Femur (tissue), 1 donor: ENCODE results near the gene UPK3BL2.
"Not testable (repeated sequence)": the region's sequence is repeated elsewhere in the genome, so short reads cannot be mapped to it uniquely, and the experiment has no call there.

Experiments
- DNase-seq: peaks from one replicate; pipeline ENCODE4 v3.0.0-alpha.2; 2017

The UPK3BL2 gene

DNA sequence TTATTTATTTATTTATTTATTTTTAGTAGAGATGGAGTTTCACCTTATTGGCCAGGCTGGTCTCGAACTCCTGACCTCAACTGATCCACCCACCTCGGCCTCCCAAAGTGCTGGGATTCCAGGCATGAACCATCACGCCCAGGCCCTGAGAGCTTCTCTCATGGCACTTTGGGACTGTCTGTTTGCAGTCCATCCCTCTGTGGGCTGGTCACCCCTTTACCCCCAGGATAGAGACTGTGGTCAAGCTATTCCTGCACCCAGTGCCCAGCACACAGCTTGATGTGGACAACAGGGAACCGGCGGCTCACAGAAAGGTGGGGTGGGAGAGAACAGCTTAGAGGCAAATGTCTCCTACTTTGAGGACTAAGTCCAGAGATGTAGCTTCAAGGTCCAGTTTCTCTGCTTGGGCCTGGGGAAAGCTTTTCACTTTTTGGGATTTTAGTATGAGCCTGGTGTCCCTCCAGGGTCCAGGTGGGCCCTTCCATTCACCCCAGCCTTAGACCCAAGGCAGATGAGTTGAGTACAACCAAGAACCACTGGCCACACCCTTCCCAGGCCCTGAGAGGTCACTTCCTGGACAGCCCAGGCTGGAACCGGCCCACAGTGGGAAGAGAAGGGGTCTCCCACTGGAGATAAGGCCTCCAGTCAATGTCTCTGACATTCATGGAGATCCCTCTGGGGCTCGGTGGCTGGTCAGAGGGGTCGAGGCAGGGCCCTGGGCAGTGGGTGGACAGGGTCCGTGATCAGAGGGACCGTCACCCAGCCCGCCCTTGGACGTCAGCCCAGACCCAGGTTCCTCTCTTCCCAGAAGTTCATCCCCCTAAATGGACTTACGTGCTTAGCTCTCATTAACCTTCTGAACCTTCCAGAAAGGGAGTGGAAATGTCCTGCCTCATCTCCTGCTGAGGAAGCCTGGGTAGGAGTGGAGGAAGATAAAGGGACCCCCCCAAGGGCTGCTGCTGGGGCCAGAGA lies 15.4 kb downstream of the UPK3BL2 start:
- DNase-seq, result not testable (repeated sequence)

DNA sequence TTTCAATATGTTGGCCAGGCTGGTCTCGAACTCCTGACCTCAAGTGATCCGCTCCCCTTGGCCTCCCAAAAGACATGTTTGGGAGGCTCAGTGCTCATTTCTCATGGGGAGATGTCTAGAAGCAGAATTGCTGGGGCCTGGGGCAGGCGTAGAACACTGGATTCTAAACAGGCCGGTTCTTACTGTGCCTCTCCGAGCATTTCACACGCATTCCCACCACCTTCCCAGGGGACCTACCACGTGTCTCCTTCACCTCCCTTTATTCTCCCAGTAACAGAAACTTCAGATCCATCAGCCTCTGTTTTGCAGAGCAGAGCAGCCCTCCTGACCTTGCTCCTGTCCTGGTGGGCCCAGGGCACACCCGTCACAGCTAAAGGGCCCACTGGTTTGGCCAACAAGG lies 16.3 kb downstream of the UPK3BL2 start:
- not testable (repeated sequence) for DNase-seq

DNA sequence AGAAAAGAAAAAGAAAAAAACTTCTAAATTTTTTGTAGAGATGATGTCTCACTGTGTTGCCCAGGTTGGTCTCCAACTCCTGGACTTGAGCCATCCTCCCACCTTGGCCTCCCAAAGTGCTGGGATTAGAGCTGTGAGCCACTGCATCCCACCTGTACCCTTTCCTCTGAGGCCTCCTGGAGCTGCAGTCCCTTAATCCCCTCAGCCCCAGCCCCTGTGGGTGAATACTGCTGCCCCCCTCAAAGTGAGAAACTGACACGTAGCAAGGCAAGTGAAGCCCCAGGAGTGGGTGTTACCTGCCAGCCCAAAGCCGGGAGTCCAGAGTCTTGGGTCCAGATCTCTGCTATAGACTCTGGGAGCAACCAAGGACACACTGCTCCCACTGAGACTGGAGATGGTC lies 18.7 kb downstream of the UPK3BL2 start:
- DNase-seq, result not testable (repeated sequence)

DNA sequence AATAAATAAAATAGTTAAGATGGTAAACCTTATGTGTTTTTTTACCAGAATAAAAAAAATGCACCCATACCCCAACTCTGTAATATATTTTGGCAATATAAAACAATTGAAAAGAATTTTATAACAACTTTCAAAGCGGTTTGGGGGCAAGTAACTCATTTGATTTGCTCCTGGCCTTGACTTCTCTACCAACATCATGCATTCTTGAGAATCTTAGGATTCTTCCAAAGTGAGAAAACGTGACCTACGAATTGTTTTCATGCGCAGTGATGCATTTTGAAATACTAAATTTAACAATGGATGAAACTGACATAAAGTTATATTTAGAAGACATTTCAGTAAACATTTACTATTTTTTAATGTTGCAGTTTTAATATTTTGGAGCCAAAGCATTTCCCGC lies 22.7 kb downstream of the UPK3BL2 start:
- DNase-seq, result not testable (repeated sequence)

DNA sequence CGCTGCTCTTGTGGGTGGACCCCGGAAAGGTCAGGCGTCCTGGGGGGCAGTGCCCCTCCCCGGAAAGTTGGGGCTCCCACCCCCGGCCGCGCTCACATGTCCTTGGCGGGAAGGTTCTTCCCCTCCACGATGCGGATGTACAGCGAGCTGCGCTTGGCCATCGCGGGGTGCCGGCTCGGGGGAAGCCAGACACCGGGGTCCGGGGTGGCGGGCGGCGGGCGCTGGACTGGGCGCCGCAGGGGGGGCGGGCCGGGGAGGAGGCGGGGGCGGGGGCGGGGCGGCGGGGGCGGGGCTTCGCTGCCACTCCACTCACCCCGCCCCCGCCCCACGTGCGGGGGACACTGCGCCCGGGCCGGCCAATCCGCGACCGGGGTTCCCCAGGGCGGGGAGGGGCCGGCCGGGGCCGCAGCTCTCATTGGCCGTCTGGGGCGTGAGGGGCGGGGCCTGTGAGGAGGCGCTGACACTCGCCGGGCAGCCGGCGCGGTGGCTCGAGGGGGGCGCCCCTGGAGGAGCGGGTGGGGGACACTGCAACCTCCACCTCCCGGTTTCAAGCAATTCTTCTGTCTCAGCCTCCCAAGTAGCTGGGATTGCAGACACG lies 25.8 kb downstream of the UPK3BL2 start, which contains the start of gene RASA4B:
RASA4B (minus strand) TSS at position 228 of the 598 bp plus-strand sequence; CDS start at position 161, 67 bp downstream.
- peak; percentile 22 for DNase-seq

DNA sequence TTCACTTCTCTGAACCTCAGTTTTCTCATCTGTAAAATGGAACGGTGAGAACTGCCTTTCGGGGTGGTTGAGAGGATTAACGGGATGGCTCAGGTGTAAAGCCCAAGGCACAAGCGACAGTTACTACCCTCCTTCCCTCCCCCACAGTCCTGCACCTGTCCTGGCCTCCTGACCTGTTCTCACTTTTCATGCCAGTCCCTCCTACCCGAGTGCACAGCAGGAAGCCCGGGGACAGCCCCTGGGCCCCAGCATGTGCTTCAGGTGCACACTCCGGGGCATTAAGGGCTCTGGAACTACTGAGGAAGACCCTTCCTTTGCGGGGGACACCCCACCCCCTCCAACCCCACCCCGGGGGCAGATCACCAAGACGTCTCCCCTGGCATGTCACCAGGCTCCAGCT lies 26.5 kb downstream of the UPK3BL2 start:
- not testable (repeated sequence) for DNase-seq

DNA sequence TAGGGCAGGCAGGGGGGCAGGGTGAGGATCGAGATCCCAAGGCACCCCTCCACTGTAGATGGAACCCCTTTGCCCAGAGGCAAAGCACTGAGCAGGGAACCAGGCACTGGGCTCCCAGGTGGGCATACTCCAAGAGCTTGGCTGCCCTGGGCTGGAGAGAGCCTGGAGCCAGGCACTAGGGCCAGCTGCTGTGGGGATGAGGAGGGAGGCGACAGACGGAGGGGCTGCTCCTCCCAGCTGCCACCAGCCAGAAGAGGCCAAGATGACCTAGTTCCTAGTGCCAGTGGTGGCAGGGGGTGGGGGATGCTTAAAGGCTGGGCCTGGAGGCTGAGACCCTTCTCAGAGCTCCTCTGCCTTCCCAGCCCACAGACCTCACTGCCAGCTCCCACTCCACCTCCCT lies 27.6 kb downstream of the UPK3BL2 start:
- not testable (repeated sequence) for DNase-seq

DNA sequence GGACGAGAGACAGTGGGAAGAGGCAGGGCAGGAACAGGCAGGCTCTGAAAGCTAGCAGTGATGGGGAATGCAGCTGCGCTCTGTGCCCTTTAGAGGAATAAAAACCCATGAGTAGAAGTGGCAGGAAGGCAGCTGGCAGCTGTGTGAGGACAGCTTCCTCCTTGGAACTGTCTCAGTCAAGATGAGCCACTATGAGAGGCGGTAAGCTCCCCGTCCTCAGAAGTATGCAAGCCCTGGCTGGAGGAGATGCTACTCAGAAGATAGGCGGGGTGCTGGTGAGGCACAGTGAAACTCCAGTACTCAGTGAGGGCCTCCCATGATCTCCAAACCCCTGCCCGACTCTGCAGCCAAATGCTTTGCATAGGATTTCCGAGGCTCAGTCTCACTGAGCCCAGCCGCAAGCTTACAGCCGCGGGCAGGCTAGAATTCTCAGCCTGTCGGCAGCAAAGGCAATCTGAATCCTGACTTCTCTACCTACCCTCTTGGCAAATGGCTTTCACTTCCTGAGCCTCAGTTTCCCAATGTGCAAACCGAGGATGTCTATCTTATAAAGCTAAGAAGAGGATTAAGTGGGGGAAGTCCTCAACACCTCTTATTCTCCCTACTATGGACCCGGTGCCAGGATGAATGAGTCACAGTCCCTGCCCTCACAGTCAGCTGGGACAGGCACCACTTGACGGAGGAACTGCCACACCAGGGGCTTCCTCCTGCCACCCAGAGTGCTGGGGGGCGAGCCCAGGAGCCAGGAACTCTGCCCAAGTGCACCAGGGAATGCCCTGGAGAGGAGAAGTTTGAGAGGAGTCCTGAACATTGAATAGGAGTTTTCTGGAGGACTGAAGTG lies 28.4 kb downstream of the UPK3BL2 start:
- not testable (repeated sequence) for DNase-seq

DNA sequence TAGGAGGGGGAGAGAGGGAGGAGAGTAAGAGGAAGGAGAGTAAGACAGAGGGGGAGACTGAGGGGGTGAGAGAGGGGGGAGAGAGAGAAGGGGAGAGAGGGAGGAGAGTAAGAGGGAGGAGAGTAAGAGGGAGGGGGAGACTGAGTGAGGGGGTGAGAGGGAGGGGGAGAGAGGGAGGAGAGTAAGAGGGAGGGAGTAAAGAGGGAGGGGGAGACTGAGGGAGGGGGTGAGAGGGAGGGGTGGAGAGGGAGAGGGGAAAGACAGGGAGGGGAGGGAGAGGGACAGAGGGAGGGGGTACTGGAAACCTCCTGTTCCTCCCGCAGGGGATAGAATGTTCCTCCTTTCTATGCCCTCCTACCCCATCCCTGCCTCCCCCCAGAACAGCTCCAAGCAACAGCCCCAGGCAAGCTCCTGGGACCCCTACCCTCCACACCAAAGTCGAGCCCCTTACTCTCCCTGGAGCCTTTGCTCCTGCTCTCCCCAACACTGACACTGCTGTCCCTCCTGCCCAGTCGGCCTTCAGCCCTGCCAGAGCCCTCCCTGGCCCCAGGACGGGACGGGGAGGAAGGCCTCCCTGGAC lies 30.8 kb downstream of the UPK3BL2 start:
- DNase-seq, result peak; percentile 83

DNA sequence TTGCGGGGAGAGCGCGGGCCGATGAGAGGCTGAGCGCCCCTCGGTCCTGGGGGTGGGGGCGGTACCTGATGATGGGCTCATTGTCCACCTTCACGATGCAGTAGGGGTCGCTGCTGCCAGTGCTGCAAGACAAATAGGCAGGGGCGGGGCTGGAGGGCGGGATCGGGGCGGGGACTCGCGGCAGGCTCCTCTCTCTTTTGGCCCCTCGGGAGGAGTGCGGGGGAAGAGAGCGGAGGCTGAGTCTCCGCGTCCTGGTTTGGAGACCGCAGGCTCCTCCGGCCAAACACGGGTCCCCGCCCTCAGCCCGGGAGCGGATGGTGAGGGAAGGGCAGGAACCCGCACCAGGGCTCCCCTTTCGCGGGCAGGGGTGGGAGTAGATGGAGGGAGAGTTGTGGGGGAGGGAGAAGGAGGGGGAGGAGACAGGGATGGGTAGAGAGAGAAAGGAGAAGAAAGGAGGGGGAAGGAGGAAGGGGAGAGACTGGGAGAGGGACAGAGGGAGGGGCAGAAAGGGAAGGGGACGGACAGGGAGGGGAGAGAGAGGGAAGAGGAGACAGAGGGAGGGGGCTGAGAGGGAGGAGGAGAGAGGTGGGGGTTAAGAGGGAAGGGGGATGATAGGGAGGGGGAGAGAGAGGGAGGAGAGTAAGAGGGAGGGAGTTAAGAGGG lies 31.5 kb downstream of the UPK3BL2 start:
- DNase-seq, result not testable (repeated sequence)

DNA sequence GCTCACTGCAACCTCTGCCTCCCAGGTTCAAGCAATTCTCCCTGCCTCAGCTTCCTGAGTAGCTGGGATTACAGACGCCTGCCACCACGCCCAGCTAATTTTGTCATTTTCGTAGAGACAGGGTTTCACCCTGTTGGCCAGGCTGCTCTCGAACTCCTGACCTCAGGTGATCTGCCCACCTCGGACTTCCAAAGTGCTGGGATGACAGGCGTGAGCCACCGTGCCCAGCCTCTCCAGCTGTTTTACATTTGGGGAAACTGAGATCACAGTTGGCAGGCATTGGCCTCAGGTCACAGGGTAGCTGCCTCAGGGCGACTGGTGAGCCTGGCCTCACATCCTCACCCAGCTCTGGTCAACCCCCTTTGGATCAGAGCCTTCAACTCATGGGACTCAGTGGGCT lies 32.9 kb downstream of the UPK3BL2 start:
- not testable (repeated sequence) for DNase-seq

DNA sequence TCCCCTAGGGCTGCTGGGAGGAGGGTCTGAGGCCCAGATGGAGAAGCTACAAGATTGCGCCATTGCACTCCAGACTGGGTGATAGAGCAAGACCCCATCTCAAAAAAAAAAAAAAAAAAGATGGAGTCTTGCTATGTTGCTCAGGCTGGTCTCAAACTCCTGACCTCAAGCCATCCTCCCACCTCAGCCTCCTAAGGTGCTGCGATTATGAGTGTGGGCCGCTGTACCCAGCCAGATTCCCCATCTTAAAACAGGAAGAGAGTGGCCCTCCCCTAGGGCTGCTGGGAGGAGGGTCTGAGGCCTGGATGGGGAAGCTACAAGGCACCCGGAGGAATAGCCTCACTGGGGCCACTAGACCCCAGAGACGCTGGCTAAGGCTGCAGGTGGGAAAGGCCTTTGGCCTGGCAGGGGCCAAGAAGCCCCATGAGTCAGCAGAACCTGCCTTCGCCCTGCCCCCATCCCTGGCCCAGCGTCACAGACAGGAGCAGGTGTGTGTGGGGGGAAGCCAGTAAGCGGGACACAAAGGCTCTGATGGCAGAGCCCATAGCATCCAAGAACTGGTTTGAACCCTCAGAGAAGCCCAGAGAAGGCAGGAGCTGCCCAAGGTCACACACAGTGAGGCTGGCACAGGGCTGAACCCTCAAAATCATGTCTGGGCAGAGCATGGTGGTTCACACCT lies 35.9 kb downstream of the UPK3BL2 start:
- DNase-seq, result not testable (repeated sequence)

DNA sequence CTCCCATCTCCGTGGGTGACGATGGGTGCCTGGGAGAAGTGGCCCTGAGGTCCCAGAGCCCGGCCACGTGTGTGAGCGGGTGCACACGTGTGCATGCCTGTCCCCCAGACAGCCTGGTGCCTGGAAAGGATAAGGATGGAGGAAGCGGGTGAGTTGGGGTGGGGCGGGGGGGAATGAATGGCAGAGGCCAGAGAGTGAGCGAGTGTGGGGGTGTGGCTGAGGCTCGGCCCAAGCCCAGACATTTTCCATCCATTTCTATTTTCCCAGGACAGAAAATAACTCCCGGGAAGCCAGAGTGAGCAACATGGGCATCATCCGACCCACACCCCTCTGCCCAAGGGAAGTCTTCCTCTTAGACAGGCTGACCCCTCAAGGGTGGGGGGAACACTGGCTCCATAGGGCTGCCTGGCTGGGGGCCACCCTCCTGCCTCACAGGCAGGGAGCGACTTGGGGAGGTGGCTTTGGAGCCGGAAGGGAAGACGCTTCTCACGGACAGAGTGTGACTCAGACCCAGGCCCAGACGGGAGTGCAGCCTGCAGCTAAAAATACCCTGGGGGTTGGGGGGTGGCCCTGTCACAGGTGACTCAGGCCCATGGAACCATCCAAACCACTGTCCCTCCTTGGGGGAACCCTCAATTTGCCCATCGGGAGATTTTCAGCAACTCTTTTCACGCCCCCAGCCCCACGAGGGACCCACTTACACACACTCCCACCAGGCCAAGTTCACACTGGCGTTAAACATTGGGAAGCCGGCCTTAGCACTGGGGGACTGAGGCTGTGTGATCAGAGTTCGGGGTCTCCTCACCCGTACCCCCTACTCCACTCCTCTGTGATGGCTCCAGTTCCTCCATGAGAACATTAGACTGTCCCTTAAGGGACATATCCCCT lies 38.0 kb downstream of the UPK3BL2 start:
- DNase-seq, result not testable (repeated sequence)

DNA sequence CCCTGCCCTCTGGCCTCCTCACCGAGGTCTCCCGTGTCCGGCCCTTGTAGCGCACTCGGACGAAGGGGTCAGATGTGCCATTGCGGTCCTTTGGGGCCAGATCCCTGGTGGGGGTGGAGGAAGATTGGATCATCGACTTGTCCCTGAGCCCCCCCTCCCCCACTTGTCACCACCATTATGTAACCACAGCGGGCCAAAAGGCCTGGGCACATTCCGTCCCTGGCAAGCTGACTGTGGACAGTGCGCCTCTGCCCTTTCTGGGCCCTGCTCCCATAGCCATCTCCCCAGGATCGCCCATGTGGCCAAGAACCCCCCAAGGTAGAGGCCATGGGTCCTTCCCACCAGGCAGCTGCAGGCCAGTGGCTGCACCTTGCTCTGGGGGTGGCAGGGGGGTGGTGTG lies 40.4 kb downstream of the UPK3BL2 start:
- DNase-seq, result not testable (repeated sequence)

DNA sequence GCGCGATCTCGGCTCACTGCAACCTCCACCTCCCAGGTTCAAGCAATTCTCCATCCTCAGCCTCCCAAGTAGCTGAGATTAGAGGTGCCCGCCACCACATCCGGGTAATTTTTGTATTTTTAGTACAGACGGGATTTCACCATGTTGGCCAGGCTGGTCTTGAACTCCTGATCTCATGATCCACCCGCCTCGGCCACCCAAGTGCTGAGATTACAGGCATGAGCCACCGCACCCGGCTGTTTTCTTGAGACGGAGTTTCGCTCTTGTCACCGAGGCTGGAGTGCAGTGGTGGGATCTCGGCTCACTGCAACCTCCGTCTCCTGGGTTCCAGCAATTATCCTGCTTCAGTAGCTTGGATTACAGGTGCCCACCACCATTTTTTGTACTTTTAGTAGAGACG lies 45.2 kb downstream of the UPK3BL2 start:
- DNase-seq, result not testable (repeated sequence)

DNA sequence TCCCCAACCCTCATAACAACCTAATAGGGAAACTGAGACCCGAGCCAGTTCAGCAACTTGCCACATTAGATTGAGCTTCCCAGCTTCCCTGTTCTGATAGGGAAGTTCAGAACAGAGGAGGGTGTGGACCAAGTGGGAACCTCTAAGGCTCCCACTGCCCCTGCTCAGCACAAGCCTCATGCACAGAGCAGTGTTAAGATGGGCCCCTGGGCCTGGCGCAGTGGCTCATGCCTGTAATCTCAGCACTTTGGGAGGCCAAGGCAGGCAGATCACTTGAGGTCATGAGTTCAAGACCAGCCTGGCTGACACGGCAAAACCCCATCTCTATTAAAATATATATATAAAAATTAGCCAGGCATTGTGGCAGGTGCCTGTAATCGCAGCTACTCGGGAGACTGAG lies 46.2 kb downstream of the UPK3BL2 start:
- DNase-seq, result not testable (repeated sequence)

DNA sequence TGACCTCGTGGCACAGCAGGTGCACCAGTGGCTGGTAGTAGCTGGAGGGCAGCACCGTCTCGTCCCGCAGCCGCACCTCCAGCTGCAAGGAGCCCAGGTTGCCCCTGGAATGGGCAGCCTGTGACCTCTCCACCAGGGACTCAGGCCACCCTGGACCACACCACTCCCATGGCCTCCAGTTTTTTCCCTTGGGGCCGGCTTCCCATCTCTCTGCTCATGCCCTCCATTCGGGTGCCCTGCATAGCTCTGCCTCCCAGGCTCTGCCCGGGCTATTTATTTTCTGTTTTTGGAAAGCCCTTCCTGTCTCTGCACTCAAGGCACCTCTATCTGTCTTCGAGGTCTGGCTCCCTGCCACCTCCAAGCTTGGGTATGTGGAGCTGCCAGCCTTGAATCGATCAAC lies 46.6 kb downstream of the UPK3BL2 start:
- DNase-seq, result peak; percentile 8

DNA sequence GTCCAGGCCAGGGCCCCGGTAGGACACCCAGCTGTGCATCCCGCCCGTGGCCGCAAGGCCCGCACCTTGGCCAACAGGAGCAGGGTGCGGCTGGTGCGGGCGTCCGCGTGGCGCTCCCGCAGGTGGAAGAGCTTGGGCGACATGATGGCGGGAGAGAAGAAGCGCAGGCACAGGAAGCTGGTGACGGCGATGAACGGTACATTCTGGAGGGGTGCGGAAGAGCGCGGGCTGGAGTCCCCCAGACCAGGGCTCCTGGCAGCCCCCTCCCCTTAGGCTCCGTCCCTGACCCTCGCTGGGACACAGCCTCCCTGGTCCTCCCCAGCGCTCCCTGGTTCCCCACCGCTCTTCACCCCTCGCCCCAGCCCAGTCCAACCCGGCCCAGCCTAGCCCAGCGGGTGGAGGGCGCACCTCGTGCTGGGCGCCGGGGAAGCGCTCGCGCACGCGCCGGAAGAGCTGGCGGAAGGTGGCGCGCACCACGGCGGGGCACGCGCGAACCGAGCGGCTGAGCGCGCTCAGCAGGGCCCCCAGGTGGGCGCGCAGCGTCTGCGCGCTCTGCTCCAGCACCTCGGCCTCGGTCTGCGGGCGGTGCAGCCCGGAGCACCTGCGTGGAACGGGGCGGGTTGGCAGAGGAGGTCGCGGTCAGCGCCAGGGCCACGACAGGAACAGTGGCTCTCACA lies 48.9 kb downstream of the UPK3BL2 start:
- not testable (repeated sequence) for DNase-seq

DNA sequence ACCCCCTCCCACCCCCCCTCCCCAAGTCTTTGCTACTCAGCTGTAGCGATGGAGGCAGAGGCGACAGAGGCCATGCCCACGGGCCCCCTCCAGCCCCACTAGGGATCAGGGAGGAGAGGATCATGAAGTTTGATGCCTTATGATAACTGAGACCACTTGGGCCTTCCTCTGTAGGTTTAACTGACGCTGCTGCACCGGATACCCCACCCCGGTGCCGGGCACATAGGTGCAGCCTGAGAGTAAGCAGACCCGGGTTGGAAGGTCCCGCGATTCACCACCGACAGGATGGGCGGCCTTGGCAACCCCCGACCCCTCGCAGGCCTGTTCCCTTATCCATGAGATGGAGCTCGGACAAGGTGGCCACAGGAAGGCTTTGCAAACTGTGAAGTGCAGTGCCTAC lies 49.5 kb downstream of the UPK3BL2 start:
- DNase-seq, result not testable (repeated sequence)
